ENCODE results near the gene PEX12. TPM values are rescaled to one million over a fixed set of nuclear protein-coding genes. Genes with fewer than 3 reads are reported as not detected.

Gene PEX12
- total and polyA plus RNA-seq, 9 of the 15 experiments (the other 6 are each of a cell fraction or from before 2014, with no cell fraction given): 4.0 to 12.4 (median 6.4) TPM

DNA sequence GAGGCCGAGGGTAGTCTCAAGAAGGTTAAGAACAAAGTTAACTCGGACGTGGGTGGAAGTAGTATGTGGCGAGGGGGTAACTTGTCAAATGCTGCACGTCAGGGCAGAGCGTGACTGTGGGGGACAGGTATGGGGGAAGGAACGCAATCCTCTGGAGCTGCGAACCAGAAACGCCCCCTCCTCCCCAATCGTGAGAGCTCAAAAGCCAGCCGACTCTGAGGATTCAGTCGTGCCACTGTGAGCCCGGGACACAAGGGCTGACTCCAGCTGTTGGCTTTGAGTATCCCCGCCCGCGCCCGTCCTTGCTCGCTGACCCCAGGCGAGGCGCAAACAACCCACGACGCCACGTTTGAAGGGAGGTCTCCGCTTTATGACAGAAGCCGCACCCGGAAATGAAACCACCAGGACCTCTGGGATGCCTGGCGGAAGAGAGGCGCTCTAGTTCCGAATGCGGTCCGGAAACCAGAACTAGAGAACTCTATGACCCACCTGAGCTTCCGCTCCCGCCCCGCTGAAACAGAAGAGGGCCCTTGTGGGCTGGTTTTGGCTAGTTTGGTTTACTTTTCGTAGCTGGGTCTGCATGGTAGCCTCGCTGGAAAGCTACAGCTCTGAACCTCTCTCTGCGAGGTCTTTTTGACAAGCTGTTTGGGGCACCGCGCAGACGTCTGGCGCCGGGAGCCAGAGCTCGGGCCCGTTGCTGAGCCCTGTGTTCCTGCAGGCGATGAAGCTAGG, at the start of gene PEX12 (continued):
- TF ChIP-seq, protein P1, sequence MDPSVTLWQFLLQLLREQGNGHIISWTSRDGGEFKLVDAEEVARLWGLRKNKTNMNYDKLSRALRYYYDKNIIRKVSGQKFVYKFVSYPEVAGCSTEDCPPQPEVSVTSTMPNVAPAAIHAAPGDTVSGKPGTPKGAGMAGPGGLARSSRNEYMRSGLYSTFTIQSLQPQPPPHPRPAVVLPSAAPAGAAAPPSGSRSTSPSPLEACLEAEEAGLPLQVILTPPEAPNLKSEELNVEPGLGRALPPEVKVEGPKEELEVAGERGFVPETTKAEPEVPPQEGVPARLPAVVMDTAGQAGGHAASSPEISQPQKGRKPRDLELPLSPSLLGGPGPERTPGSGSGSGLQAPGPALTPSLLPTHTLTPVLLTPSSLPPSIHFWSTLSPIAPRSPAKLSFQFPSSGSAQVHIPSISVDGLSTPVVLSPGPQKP (CRISPR knock-in tag; IDR thresholded peaks at IDR 0.05): no peak
- TF ChIP-seq FOSL1 (tag; conservative IDR thresholded peaks at IDR 0.05): 0 out of 2 replicates have a peak, but pooled peaks have one; percentile 16
- no peak for TF ChIP-seq ZNF431 (CRISPR knock-in tag; IDR thresholded peaks at IDR 0.05)
- TF ChIP-seq ZEB2 (IDR thresholded peaks at IDR 0.05): no peak
- peak; percentile 92 for TF ChIP-seq SP2 (IDR thresholded peaks at IDR 0.05; ENCODE audit: extremely low read depth, low read depth, low read length, poor library complexity, severe bottlenecking)
- no peak for TF ChIP-seq ZNF143 (CRISPR knock-in tag; IDR thresholded peaks at IDR 0.05)
- TF ChIP-seq, protein P2, sequence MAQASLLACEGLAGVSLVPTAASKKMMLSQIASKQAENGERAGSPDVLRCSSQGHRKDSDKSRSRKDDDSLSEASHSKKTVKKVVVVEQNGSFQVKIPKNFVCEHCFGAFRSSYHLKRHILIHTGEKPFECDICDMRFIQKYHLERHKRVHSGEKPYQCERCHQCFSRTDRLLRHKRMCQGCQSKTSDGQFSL (CRISPR knock-in tag; IDR thresholded peaks at IDR 0.05): no peak
- TF ChIP-seq, protein P2 (tag; IDR thresholded peaks at IDR 0.05): no peak
- TF ChIP-seq ZNF644 (tag; IDR thresholded peaks at IDR 0.05; ENCODE audit: low read depth): no peak; the same call in 1 of the 2 replicates
- TF ChIP-seq, protein P3, sequence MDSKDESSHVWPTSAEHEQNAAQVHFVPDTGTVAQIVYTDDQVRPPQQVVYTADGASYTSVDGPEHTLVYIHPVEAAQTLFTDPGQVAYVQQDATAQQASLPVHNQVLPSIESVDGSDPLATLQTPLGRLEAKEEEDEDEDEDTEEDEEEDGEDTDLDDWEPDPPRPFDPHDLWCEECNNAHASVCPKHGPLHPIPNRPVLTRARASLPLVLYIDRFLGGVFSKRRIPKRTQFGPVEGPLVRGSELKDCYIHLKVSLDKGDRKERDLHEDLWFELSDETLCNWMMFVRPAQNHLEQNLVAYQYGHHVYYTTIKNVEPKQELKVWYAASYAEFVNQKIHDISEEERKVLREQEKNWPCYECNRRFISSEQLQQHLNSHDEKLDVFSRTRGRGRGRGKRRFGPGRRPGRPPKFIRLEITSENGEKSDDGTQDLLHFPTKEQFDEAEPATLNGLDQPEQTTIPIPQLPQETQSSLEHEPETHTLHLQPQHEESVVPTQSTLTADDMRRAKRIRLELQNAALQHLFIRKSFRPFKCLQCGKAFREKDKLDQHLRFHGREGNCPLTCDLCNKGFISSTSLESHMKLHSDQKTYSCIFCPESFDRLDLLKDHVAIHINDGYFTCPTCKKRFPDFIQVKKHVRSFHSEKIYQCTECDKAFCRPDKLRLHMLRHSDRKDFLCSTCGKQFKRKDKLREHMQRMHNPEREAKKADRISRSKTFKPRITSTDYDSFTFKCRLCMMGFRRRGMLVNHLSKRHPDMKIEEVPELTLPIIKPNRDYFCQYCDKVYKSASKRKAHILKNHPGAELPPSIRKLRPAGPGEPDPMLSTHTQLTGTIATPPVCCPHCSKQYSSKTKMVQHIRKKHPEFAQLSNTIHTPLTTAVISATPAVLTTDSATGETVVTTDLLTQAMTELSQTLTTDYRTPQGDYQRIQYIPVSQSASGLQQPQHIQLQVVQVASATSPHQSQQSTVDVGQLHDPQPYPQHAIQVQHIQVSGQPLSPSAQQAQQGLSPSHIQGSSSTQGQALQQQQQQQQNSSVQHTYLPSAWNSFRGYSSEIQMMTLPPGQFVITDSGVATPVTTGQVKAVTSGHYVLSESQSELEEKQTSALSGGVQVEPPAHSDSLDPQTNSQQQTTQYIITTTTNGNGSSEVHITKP (IDR thresholded peaks at IDR 0.05; ENCODE audit: partially characterized antibody): peak; percentile 27
- no peak for TF ChIP-seq CCAR2 (IDR thresholded peaks at IDR 0.05; ENCODE audit: low read depth, low read length)
- TF ChIP-seq, protein P4, sequence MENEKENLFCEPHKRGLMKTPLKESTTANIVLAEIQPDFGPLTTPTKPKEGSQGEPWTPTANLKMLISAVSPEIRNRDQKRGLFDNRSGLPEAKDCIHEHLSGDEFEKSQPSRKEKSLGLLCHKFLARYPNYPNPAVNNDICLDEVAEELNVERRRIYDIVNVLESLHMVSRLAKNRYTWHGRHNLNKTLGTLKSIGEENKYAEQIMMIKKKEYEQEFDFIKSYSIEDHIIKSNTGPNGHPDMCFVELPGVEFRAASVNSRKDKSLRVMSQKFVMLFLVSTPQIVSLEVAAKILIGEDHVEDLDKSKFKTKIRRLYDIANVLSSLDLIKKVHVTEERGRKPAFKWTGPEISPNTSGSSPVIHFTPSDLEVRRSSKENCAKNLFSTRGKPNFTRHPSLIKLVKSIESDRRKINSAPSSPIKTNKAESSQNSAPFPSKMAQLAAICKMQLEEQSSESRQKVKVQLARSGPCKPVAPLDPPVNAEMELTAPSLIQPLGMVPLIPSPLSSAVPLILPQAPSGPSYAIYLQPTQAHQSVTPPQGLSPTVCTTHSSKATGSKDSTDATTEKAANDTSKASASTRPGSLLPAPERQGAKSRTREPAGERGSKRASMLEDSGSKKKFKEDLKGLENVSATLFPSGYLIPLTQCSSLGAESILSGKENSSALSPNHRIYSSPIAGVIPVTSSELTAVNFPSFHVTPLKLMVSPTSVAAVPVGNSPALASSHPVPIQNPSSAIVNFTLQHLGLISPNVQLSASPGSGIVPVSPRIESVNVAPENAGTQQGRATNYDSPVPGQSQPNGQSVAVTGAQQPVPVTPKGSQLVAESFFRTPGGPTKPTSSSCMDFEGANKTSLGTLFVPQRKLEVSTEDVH (IDR thresholded peaks at IDR 0.05; ENCODE audit: low read depth, partially characterized antibody): peak; percentile 97
- TF ChIP-seq TARDBP (IDR thresholded peaks at IDR 0.05): no peak
- TF ChIP-seq, protein P5, sequence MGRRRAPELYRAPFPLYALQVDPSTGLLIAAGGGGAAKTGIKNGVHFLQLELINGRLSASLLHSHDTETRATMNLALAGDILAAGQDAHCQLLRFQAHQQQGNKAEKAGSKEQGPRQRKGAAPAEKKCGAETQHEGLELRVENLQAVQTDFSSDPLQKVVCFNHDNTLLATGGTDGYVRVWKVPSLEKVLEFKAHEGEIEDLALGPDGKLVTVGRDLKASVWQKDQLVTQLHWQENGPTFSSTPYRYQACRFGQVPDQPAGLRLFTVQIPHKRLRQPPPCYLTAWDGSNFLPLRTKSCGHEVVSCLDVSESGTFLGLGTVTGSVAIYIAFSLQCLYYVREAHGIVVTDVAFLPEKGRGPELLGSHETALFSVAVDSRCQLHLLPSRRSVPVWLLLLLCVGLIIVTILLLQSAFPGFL (CRISPR knock-in tag; IDR thresholded peaks at IDR 0.05): no peak
- TF ChIP-seq, protein P6, sequence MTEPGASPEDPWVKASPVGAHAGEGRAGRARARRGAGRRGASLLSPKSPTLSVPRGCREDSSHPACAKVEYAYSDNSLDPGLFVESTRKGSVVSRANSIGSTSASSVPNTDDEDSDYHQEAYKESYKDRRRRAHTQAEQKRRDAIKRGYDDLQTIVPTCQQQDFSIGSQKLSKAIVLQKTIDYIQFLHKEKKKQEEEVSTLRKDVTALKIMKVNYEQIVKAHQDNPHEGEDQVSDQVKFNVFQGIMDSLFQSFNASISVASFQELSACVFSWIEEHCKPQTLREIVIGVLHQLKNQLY (CRISPR knock-in tag; conservative IDR thresholded peaks at IDR 0.05): no peak
- TF ChIP-seq CBFA2T3 (IDR thresholded peaks at IDR 0.05): no peak

All from K562 (cell line).